ENCODE measurements around the gene SZT2.

Gene SZT2

DNA sequence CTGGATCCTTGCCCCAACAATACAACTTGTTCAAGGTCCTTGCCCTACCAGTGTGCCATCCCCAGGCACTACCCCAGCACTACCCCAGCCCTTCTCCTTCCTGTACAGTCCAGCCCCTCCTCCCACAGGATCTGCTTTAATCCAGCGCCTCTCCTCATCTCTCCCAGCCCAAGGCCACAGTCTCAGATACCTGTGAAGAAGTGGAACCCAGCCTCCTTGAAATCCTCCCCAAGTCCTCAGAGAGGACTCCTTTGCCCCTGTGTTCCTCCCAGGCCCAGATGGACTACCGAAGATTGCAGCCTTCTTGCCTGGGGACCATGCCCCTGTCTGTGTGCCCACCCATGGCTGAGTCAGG is 37.4 kb upstream of the SZT2 start:
- H3K4me1 ChIP-seq, result peaks cover 0 to 15% (median 10%) of the 10 kb centered on the region in 4 donors
- DNase-seq, result no peak
- H3K36me3 ChIP-seq, result no peaks in the 10 kb centered on the region
- intact Hi-C loops (cut with DNase I; ENCODE audit: low total_unique reads), result loop anchor here (5.0 kb wide), 1 partner anchor 35 kb away; the partner anchor contains the start of genes MED8 and SZT2
- no peak for TF ChIP-seq CTCF (IDR thresholded peaks at IDR 0.05)
- H3K4me3 ChIP-seq, result no peak overlapping the region
- H3K9me3 ChIP-seq, result no peaks in the 10 kb centered on the region
- H3K27ac ChIP-seq, result no peak overlapping the region
- no peaks in the 10 kb centered on the region for H3K27me3 ChIP-seq

DNA sequence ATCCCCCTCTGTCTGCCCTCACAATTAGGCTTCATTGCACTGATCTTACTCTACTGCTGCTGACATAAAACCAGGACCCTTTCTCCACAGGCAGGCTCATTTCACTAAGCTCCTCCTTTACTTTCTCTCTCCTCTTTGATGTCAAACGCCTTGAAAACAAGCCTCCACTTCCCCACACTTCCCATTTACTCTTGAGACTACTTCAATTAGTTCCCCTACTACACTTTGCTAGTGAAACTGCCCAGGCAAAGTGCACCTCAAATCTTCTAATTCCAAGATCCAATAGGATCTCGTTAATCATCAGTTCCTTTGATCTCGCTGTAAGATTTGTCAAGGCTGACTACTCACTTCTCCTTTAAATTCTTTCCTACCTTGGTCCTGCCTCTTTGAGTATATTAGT is 36.8 kb upstream of the SZT2 start:
- Histone ChIP-seq H3K4me1 (peaks cover 0 to 21% (median 13%) of the 10 kb centered on the region in 4 donors), H3K9me3 (no peaks in the 10 kb centered on the region), H3K36me3 (no peaks in the 10 kb centered on the region), H3K27ac (no peak overlapping the region), H3K4me3 (no peak overlapping the region), H3K27me3 (no peaks in the 10 kb centered on the region)
- DNase-seq, result no peak
- intact Hi-C loops (cut with DNase I; ENCODE audit: low total_unique reads), result loop anchor here (5.0 kb wide), 1 partner anchor 34 kb away; the partner anchor contains the start of genes MED8 and SZT2
- TF ChIP-seq CTCF (IDR thresholded peaks at IDR 0.05), result no peak

GRCh38 chr1:43354471-43354870 is 35.2 kb upstream of the SZT2 start:
- Histone ChIP-seq H3K36me3 (no peaks in the 10 kb centered on the region), H3K27ac (no peak overlapping the region), H3K4me1 (peaks cover 0 to 27% (median 16%) of the 10 kb centered on the region in 4 donors), H3K9me3 (no peaks in the 10 kb centered on the region), H3K27me3 (no peaks in the 10 kb centered on the region), H3K4me3 (no peak overlapping the region)
- DNase-seq, result no peak
- intact Hi-C loops (cut with DNase I; ENCODE audit: low total_unique reads), result loop anchor here (5.0 kb wide), 1 partner anchor 33 kb away; the partner anchor contains the start of genes MED8 and SZT2
- no peak for TF ChIP-seq CTCF (IDR thresholded peaks at IDR 0.05)

GRCh38 chr1:43354936-43355335 is 34.8 kb upstream of the SZT2 start:
- intact Hi-C loops (cut with DNase I; ENCODE audit: low total_unique reads), result loop anchor here (5.0 kb wide), 1 partner anchor 32 kb away; the partner anchor contains the start of genes MED8 and SZT2
- no peak for TF ChIP-seq CTCF (IDR thresholded peaks at IDR 0.05)
- H3K27ac ChIP-seq, result no peak overlapping the region

DNA sequence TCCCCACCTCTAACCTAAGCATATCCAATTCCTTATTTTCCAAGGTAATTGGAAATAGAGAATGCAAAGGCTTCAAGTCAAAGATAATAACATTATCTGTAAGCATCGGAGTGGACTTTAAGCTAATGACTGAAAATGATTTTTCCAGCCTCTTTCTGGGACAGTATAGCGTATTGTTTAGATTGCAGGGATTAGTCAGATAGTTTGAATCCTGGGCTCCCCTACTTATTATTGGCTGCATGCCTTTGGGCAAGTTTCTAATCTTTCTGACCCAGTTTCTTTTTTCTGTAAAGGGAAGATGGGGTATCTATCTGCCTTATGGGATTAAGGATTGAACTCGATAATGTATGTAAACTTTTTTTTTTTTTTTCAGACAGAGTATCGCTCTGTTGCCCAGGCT is 32.4 kb upstream of the SZT2 start:
- Histone ChIP-seq H3K27me3 (no peaks in the 10 kb centered on the region), H3K36me3 (peaks cover 0 to 19% (median 6%) of the 10 kb centered on the region in 3 donors), H3K4me3 (no peak overlapping the region), H3K4me1 (peaks cover 0 to 20% (median 11%) of the 10 kb centered on the region in 4 donors), H3K9me3 (no peaks in the 10 kb centered on the region), H3K27ac (no peak overlapping the region)
- intact Hi-C loops (cut with DNase I; ENCODE audit: low total_unique reads), result no loop called here
- no peak for DNase-seq
- TF ChIP-seq CTCF (IDR thresholded peaks at IDR 0.05), result no peak

More at GRCh38 chr1:43354936-43355335, 34.8 kb upstream of the SZT2 start:
- H3K27me3 ChIP-seq, result no peaks in the 10 kb centered on the region
- H3K4me3 ChIP-seq, result no peak overlapping the region
- peaks cover 0 to 23% (median 13%) of the 10 kb centered on the region in 4 donors for H3K4me1 ChIP-seq
- no peaks in the 10 kb centered on the region for H3K9me3 ChIP-seq
- no peaks in the 10 kb centered on the region for H3K36me3 ChIP-seq
- DNase-seq, result no peak
